H9 (cell line): ENCODE data around the gene YOD1. TPM values are rescaled to one million over a fixed set of nuclear protein-coding genes. Genes with fewer than 3 reads are reported as not detected.

Experiments used
- DNase-seq: peaks from one replicate; pipeline ENCODE4 v3.0.0-alpha.2; 2017
- H2AFZ ChIP-seq: one replicate; pipeline ENCODE4 v1.6.1; 2013; ENCODE audit warnings: mild to moderate bottlenecking, low read length, control low read depth, moderate library complexity
- H2AK5ac ChIP-seq: 2 replicates; pipeline ENCODE4 v1.6.1; 2013; ENCODE audit warnings: low read length, control low read depth, mixed read lengths; ENCODE audit not compliant: insufficient read length
- H2BK120ac ChIP-seq: one replicate; pipeline ENCODE4 v1.6.1; 2013; ENCODE audit warnings: low read depth, mild to moderate bottlenecking, low read length, control low read depth, inconsistent platforms; ENCODE audit not compliant: poor library complexity, severe bottlenecking
- H2BK12ac ChIP-seq: 2 replicates; pipeline ENCODE4 v1.6.1; 2013; ENCODE audit warnings: low read length, control low read depth, mixed read lengths, low read depth; ENCODE audit not compliant: insufficient read length
- H2BK15ac ChIP-seq: 2 replicates; pipeline ENCODE4 v1.6.1; 2013; ENCODE audit warnings: low read depth, low read length, control low read depth
- H2BK20ac ChIP-seq: one replicate; pipeline ENCODE4 v1.6.1; 2013; ENCODE audit warnings: low read depth, mild to moderate bottlenecking, low read length, control low read depth, inconsistent platforms; ENCODE audit not compliant: poor library complexity, severe bottlenecking
- H2BK5ac ChIP-seq: 2 replicates; pipeline ENCODE4 v1.6.1; 2013; ENCODE audit warnings: low read length, control low read depth, mixed read lengths; ENCODE audit not compliant: insufficient read length
- H3K14ac ChIP-seq: 2 replicates; pipeline ENCODE4 v1.6.1; 2013; ENCODE audit warnings: low read length, control low read depth; ENCODE audit not compliant: insufficient read depth
- H3K18ac ChIP-seq: 2 replicates; pipeline ENCODE4 v1.6.1; 2013; ENCODE audit warnings: low read depth, mild to moderate bottlenecking, mixed read lengths, low read length, control low read depth; ENCODE audit not compliant: insufficient read length
- H3K23ac ChIP-seq: 2 replicates; pipeline ENCODE4 v1.6.1; 2013; ENCODE audit warnings: low read length, control low read depth, mixed read lengths, low read depth; ENCODE audit not compliant: insufficient read length
- H3K23me2 ChIP-seq: 2 replicates; pipeline ENCODE4 v1.6.1; 2013; ENCODE audit warnings: low read depth, mild to moderate bottlenecking, mixed read lengths, low read length, control low read depth; ENCODE audit not compliant: insufficient read length, poor library complexity, severe bottlenecking
- H3K27ac ChIP-seq: 2 replicates; pipeline ENCODE4 v1.5.1; 2013; ENCODE audit warnings: low read length, control low read depth, mixed read lengths, low read depth; ENCODE audit not compliant: insufficient read length
- H3K27me3 ChIP-seq: 2 replicates; pipeline ENCODE4 v1.6.1; 2013; ENCODE audit warnings: low read length, control low read depth, inconsistent platforms; ENCODE audit not compliant: insufficient read depth
- H3K4ac ChIP-seq: 2 replicates; pipeline ENCODE4 v1.6.1; 2013; ENCODE audit warnings: low read depth, mild to moderate bottlenecking, control low read depth, inconsistent platforms, low read length, moderate library complexity
- H3K4me1 ChIP-seq: 2 replicates; pipeline ENCODE4 v1.6.1; 2013; ENCODE audit warnings: low read length, control low read depth, inconsistent platforms; ENCODE audit not compliant: insufficient read depth
- H3K4me2 ChIP-seq: 2 replicates; pipeline ENCODE4 v1.6.1; 2013; ENCODE audit warnings: low read length, control low read depth, mixed read lengths; ENCODE audit not compliant: insufficient read length, insufficient read depth
- H3K56ac ChIP-seq: 2 replicates; pipeline ENCODE4 v1.6.1; 2013; ENCODE audit warnings: low read depth, mild to moderate bottlenecking, mixed read lengths, low read length, control low read depth; ENCODE audit not compliant: insufficient read length
- H3K79me1 ChIP-seq: 2 replicates; pipeline ENCODE4 v1.6.1; 2013; ENCODE audit warnings: low read depth, mild to moderate bottlenecking, moderate library complexity, low read length, control low read depth, inconsistent platforms; ENCODE audit not compliant: insufficient read depth, poor library complexity, severe bottlenecking
- H3K79me2 ChIP-seq: 2 replicates; pipeline ENCODE4 v1.6.1; 2013; ENCODE audit warnings: low read length, control low read depth, inconsistent platforms; ENCODE audit not compliant: insufficient read depth
- H3K9ac ChIP-seq: 2 replicates; pipeline ENCODE4 v1.6.1; 2013; ENCODE audit warnings: low read length, control low read depth, mixed read lengths; ENCODE audit not compliant: insufficient read length; ENCODE audit errors: extremely low read depth
- H3K9me3 ChIP-seq: one replicate; pipeline ENCODE4 v1.6.1; 2013; ENCODE audit warnings: low read depth, low read length, inconsistent platforms; ENCODE audit not compliant: control insufficient read depth
- H3T11ph ChIP-seq: one replicate; pipeline ENCODE4 v1.6.1; 2013; ENCODE audit warnings: mild to moderate bottlenecking, low read length, control low read depth, inconsistent platforms
- H4K20me1 ChIP-seq: one replicate; pipeline ENCODE4 v1.6.1; 2013; ENCODE audit not compliant: control insufficient read depth, insufficient read length, insufficient read depth
- H4K5ac ChIP-seq: 2 replicates; pipeline ENCODE4 v1.6.1; 2013; ENCODE audit warnings: low read depth, mild to moderate bottlenecking, mixed read lengths, low read length, control low read depth; ENCODE audit not compliant: insufficient read length
- H4K8ac ChIP-seq: replicated peaks from 2 replicates; pipeline ENCODE4 v1.6.1; 2013; ENCODE audit warnings: low read length, control low read depth, mixed read lengths, low read depth; ENCODE audit not compliant: insufficient read length
- H4K91ac ChIP-seq: 2 replicates; pipeline ENCODE4 v1.6.1; 2013; ENCODE audit warnings: low read depth, mild to moderate bottlenecking, moderate library complexity, mixed read lengths, low read length, control low read depth; ENCODE audit not compliant: insufficient read length
- H3K27ac Mint-ChIP-seq, 3 experiments: 2 replicates in 2 of 3; 3 replicates in 1 of 3; pipeline ENCODE4 v1.8.0; 2020 to 2021; ENCODE audit warnings: mixed read lengths in 3 of 3, mild to moderate bottlenecking in 1 of 3, moderate library complexity in 1 of 3
- H3K27me3 Mint-ChIP-seq: 2 replicates; pipeline ENCODE4 v1.8.0; 2021; ENCODE audit warnings: low read depth, mild to moderate bottlenecking, moderate library complexity, mixed read lengths
- H3K36me3 Mint-ChIP-seq, 3 experiments: 2 replicates in 2 of 3; 3 replicates in 1 of 3; pipeline ENCODE4 v1.8.0; 2020 to 2021; ENCODE audit warnings: low read depth in 3 of 3, mixed read lengths in 3 of 3; ENCODE audit not compliant: insufficient read depth in 1 of 3
- H3K4me1 Mint-ChIP-seq, 2 experiments: 2 replicates each; pipeline ENCODE4 v1.8.0; 2020; ENCODE audit warnings: mixed read lengths in 2 of 2
- H3K4me3 Mint-ChIP-seq, 2 experiments: 2 replicates in 1 of 2; 3 replicates in 1 of 2; pipeline ENCODE4 v1.8.0; 2020 to 2021; ENCODE audit warnings: mild to moderate bottlenecking in 2 of 2, mixed read lengths in 2 of 2, moderate library complexity in 1 of 2
- H3K9me3 Mint-ChIP-seq, 2 experiments: 2 replicates in 1 of 2; 3 replicates in 1 of 2; pipeline ENCODE4 v1.8.0; 2020; ENCODE audit warnings: mild to moderate bottlenecking in 2 of 2, mixed read lengths in 2 of 2, moderate library complexity in 1 of 2
- WGBS: extraction: QIAGEN DNeasy Blood & Tissue Kit; methylation state at CpG from one replicate; pipeline ENCODE4 v1.1.7; 2013; ENCODE audit warnings: missing lambda C conversion rate, low lambda C conversion rate, mixed read lengths; ENCODE audit not compliant: insufficient read length; ENCODE audit errors: extremely low coverage; 5-methylcytosine and 5-hydroxymethylcytosine counted together
- total RNA-seq: library from RNA; stranded (reverse); gene quantifications from 2 replicates; pipeline ENCODE4 v1.2.1, GENCODE V29; 2021
- TF ChIP-seq, protein P1 (sequence below): fragments of 200-600 bp; sonication (generic); conservative IDR thresholded peaks from 3 replicates; pipeline ENCODE4 v1.8.0; 2021; ENCODE audit warnings: antibody characterized with exemption, mild to moderate bottlenecking

Gene YOD1
- total RNA-seq, 1 experiment from 2014 or later, result 8.6 TPM

DNA sequence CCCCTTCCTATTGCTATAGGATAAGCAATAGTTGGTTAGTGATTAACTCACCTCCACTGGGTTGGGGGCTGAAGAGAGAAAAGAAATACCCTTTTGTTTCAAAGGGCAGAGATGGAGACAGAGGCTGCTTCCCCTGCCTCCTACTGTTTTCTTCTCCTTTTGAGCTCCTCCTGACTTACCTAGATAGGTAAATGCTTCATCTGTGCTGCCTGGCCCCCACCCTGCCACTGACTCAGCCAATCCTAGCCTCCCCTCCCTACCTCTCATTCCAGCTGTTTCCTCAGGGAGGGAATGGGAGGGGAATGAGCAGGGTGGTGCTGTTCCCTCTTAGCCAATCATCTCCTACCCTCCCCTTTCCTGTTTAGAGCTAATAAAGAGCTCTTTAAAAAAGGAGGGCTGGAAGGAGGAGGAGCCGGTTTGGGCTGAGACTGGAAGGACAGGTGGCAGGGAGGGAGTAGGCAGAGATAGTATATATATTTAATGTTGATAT lies 18.4 kb downstream of the YOD1 start, which contains the start of gene C1orf116:
Gene C1orf116 (minus strand): TSS at position 229 of the 490 bp plus-strand sequence. CDS start 5,158 bp downstream, outside the sequence.
- peak within 1 kb of the TSS; percentile 12 to 66; a peak in 3 of 5 replicates for H3K4me3 Mint-ChIP-seq
- H3K9me3 Mint-ChIP-seq, result no peaks in the 10 kb centered on the region
- no peaks in the 10 kb centered on the region for H4K20me1 ChIP-seq
- no peak within 1 kb of the TSS for H3K56ac ChIP-seq
- H3K79me2 ChIP-seq, result no peaks in the 10 kb centered on the region; the same call in 1 of the 2 replicates
- no peak within 1 kb of the TSS for H4K91ac ChIP-seq
- no peak within 1 kb of the TSS for H2BK5ac ChIP-seq
- H4K8ac ChIP-seq, result no peak within 1 kb of the TSS
- H3K27ac ChIP-seq, result no peak within 1 kb of the TSS
- peak; percentile 95 for DNase-seq
- H3K14ac ChIP-seq, result no peak within 1 kb of the TSS
- H2AK5ac ChIP-seq, result no peak within 1 kb of the TSS
- TF ChIP-seq, protein P1, sequence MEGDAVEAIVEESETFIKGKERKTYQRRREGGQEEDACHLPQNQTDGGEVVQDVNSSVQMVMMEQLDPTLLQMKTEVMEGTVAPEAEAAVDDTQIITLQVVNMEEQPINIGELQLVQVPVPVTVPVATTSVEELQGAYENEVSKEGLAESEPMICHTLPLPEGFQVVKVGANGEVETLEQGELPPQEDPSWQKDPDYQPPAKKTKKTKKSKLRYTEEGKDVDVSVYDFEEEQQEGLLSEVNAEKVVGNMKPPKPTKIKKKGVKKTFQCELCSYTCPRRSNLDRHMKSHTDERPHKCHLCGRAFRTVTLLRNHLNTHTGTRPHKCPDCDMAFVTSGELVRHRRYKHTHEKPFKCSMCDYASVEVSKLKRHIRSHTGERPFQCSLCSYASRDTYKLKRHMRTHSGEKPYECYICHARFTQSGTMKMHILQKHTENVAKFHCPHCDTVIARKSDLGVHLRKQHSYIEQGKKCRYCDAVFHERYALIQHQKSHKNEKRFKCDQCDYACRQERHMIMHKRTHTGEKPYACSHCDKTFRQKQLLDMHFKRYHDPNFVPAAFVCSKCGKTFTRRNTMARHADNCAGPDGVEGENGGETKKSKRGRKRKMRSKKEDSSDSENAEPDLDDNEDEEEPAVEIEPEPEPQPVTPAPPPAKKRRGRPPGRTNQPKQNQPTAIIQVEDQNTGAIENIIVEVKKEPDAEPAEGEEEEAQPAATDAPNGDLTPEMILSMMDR, result no peak
- WGBS, result no CpG with 5 or more reads among the region's 1 CpG
- no peaks in the 10 kb centered on the region for H3K23me2 ChIP-seq
- no peak within 1 kb of the TSS for H3K18ac ChIP-seq
- no peak within 1 kb of the TSS for H2BK20ac ChIP-seq
- no peak within 1 kb of the TSS for H3K9ac ChIP-seq
- no peak within 1 kb of the TSS for H2BK15ac ChIP-seq
- no peak within 1 kb of the TSS for H3T11ph ChIP-seq
- H3K4me2 ChIP-seq, result peak within 1 kb of the TSS; percentile 20
- H2AFZ ChIP-seq, result no peak within 1 kb of the TSS
- peaks cover 44 to 46% of the 10 kb centered on the region in 2 experiments for H3K4me1 Mint-ChIP-seq
- H2BK12ac ChIP-seq, result no peak within 1 kb of the TSS
- H3K23ac ChIP-seq, result no peak within 1 kb of the TSS
- peak within 1 kb of the TSS; percentile 11 to 80 (median 40); a peak in 5 of 7 replicates for H3K27ac Mint-ChIP-seq
- peaks cover 20% of the 10 kb centered on the region for H3K4me1 ChIP-seq
- H3K9me3 ChIP-seq, result no peaks in the 10 kb centered on the region
- no peaks in the 10 kb centered on the region for H3K79me1 ChIP-seq
- no peak within 1 kb of the TSS for H3K4ac ChIP-seq
- H4K5ac ChIP-seq, result no peak within 1 kb of the TSS
- H3K27me3 ChIP-seq, result no peaks in the 10 kb centered on the region
- H2BK120ac ChIP-seq, result no peak within 1 kb of the TSS
- no peaks in the 10 kb centered on the region; a peak in 1 of 7 replicates for H3K36me3 Mint-ChIP-seq
- H3K27me3 Mint-ChIP-seq, result no peaks in the 10 kb centered on the region
